ENCODE results near the gene LAMC3.

The LAMC3 gene

GRCh38 chr9:130979591-130980385, 29.2 kb upstream of the LAMC3 start:
- no peak for DNase-seq

GRCh38 chr9:130980526-130980925, 28.4 kb upstream of the LAMC3 start:
- DNase-seq: no peak

GRCh38 chr9:130981002-130981755, 27.8 kb upstream of the LAMC3 start:
- DNase-seq: no peak

GRCh38 chr9:130981756-130982137, 27.2 kb upstream of the LAMC3 start:
- no peak for DNase-seq

DNA sequence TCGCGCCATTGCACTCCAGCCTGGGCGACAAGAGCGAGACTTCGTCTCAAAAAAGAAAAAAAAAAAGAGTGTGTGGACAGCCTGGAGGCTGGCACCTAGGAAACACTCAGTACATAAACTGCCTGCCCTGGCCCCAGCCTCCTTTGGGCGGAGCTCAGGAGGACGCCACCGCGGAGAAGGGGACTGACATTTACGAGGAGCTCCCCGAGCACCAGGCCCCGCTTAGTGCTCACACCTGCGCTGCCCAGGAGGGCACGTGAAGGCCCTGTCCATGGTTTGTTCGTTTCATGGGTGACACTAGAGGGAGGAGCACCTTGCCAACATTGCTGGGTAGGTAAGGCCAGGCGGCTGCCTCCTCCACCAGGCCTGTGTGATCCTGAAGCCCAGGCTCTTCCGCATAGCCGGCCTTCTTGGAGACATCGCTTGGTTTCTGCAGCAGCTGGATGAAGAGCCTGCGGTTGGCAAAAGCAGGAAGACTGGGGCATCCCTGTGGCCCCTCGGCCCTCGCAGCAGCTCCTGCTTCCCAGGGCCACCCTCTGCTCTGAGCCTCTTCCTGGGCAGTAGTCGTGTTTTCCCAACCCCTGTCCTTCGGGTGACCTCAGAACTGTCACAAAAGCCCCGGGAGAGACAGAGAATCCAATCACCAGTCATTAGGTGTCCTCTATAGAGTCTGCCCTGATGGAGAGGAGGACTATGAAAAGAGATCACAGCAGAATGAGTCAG, 26.2 kb upstream of the LAMC3 start:
- DNase-seq: no peak

GRCh38 chr9:130983359-130983670, 25.7 kb upstream of the LAMC3 start:
- no peak for DNase-seq

GRCh38 chr9:130983970-130984369, 25.0 kb upstream of the LAMC3 start:
- DNase-seq: no peak

GRCh38 chr9:130984521-130984920, 24.5 kb upstream of the LAMC3 start:
- no peak for DNase-seq

DNA sequence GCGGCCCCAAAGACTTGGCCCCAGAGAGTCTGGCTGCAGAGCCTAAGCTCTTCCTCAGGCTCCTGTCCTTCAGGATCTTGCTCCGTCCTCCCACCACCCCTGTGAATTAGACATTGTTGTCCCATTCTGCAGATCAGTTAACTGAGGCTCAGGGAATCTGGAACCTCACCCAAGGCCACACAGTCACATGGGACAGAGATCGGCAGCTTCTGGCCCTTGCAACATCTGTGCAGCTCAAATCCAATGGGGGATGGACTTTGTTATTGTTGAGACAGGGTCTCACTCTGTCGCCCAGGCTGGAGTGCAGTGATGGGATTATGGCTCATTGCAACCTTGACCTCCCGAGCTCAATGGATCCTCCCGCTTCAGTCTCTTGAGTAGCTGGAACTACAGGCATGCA, 23.9 kb upstream of the LAMC3 start:
- no peak for DNase-seq

GRCh38 chr9:130985606-130986162, 23.3 kb upstream of the LAMC3 start:
- DNase-seq: no peak

GRCh38 chr9:130986356-130986965, 22.5 kb upstream of the LAMC3 start:
- DNase-seq: no peak

GRCh38 chr9:130987054-130987453, 21.9 kb upstream of the LAMC3 start:
- no peak for DNase-seq

GRCh38 chr9:130987738-130988399, 21.1 kb upstream of the LAMC3 start:
- DNase-seq: no peak

DNA sequence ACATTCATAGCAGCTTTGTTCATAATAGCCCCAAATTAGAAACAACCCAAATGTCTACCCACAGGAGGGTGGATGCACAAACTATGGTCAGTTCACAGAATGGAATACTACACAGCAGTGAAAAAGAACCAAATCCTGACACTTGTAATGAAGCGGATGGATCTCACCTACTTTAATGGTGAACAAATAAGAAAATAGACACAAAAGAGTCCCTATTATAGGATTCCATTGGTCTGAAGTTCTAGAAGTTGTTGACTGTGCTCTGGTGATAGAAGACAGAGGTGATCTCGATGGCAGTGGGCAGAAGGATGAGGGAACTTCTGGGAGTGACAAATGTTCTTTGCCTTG, 20.6 kb upstream of the LAMC3 start:
- DNase-seq: no peak

GRCh38 chr9:130988905-130989304, 20.1 kb upstream of the LAMC3 start:
- DNase-seq: no peak

GRCh38 chr9:130989391-130989790, 19.6 kb upstream of the LAMC3 start:
- no peak for DNase-seq

DNA sequence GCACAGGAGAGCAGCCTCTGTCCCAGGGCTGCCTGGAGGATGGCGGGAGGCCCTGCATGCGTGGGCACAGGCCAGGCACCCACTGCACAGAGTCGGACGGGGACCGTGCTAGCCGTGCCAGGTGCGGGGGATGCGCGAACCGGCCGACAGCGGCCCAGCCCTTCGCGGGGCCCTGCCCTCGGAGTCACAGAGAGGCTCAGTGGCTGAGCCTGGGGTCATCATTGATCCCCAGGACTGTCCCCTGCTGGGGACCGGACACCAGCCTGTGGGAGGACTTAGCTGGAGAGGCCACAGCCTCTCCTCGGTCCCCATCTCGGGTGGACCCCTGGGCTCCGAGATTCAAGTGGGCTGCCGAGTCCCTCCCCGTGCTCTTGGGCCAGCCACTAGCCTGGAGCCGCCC, 19.1 kb upstream of the LAMC3 start:
- no peak for DNase-seq

GRCh38 chr9:130990306-130990977, 18.5 kb upstream of the LAMC3 start:
- no peak for DNase-seq

GRCh38 chr9:130990978-130991777, 17.8 kb upstream of the LAMC3 start:
- DNase-seq: no peak

DNA sequence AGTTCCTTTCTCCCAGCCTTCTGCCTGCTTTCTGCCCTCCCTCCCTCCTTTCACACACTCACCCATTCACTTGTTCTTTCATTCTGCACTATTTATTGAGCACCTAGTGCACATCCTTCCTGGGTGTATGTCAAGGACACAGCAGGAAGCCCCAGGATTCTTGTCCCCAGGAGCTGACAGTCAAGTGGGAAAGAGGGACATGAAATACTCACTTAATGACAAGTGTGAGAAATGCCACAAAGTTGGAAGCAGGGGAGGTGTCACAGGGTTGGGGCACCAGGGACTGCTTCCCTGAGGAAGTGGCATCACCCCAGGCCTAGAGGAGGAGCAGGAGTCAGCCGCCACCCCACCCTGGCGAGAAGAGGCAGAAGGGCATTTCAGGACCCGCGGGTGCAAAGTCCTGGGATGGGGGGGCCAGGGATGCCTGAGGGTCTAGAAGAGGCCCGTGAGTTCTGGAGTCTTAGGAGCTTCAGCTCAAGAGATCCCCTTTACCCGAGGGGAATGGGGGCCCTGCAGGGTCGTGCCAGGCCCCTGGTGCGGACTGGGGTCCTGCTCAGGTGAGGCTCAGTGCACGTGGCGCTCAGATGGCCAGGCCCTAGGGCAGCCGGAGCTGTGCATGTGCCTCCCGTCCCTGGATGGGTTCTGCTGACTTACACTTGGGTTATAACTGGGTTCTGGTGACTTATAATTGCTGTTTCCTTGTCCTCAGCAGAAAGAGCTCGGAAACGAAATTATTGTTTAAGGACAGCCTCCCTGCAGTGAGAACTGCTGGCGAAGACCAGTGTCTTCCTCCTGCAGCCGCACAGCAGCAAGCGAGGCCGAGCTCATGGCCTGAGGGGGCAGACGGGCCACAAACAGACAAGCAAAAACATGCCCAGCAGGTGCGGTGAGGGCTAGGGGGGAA, 16.9 kb upstream of the LAMC3 start:
- DNase-seq: no peak

All from activated CD4-positive, CD25-positive, alpha-beta regulatory T cell treated with anti-CD3 and anti-CD28 coated beads, Interleukin-2, amount 50 U/mL, for 72 hours (primary cell).